Kidney epithelial cell (primary cell): ENCODE results near the gene NTM. TPM values are rescaled to one million over a fixed set of nuclear protein-coding genes. Genes with fewer than 3 reads are reported as not detected.

Experiments
- DNase-seq: peaks from one replicate; pipeline ENCODE4 v3.0.0-alpha.2; 2010; ENCODE audit warnings: low read depth
- H3K27me3 ChIP-seq: 2 replicates; pipeline ENCODE4 v1.6.0; 2011; ENCODE audit warnings: low read length; ENCODE audit not compliant: control insufficient read depth, insufficient read depth
- H3K36me3 ChIP-seq: 2 replicates; pipeline ENCODE4 v1.5.1; 2011; ENCODE audit warnings: low read length; ENCODE audit not compliant: control insufficient read depth, insufficient read depth
- H3K4me3 ChIP-seq: 2 replicates; pipeline ENCODE4 v1.5.1; 2011; ENCODE audit warnings: low read depth, mild to moderate bottlenecking, control low read depth, low read length
- CTCF ChIP-seq: IDR thresholded peaks from 2 replicates; pipeline ENCODE4 v1.5.1; 2011; ENCODE audit warnings: mild to moderate bottlenecking, moderate library complexity, low read length, control low read depth, inconsistent platforms; ENCODE audit not compliant: insufficient read depth, poor library complexity, severe bottlenecking
- total RNA-seq: library from RNA; depleted of rRNA; stranded (reverse); fragments of >200 nt; gene quantifications from 2 replicates; pipeline ENCODE4 v1.2.3, GENCODE V29; 2015

Gene NTM
- total RNA-seq, 1 donor from 2014 or later: 111 TPM

- Histone ChIP-seq H3K27me3 (no peaks in the 10 kb centered on the region), H3K36me3 (no peaks in the 10 kb centered on the region), H3K4me3 (no peak overlapping the region)
- DNase-seq: no peak
- TF ChIP-seq CTCF: no peak
Measured at GRCh38 chr11:131875611-131876010, 505.2 kb downstream of the NTM start.

DNA sequence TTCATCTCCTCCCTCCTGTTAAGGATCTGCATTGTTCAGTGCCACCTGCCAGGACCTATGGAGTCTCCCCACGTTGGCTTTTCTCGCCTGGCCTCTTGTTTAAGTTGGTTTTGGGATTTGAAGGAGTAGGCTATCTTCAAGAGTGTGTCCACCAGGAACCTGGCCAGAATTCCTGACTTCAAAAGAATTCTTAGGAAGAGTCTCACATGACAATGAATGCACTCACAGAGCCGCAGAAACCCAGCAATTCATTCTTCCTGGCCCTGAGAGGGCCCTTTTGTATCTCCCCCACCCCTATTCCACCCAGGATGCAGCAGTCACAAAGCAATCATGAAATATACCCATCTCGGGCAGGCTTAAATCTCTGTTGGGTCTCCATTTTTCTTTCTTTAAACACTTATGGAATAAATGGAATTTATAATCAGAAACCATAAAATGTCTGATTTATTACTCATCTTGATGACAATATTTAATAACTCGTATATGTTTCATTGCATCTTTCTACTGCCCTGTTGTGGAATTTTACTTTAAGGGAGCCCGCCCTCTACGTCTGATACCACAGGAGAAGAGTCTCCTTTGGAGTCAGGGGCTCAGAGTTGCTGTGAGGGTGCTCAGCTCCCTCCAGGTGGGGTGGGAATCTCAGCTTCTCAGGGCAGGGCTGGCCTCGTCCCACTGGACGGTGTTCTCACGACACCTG lies 507.0 kb downstream of the NTM start:
- Histone ChIP-seq H3K27me3 (no peaks in the 10 kb centered on the region), H3K4me3 (no peak overlapping the region), H3K36me3 (no peaks in the 10 kb centered on the region)
- TF ChIP-seq CTCF: no peak
- no peak for DNase-seq

DNA sequence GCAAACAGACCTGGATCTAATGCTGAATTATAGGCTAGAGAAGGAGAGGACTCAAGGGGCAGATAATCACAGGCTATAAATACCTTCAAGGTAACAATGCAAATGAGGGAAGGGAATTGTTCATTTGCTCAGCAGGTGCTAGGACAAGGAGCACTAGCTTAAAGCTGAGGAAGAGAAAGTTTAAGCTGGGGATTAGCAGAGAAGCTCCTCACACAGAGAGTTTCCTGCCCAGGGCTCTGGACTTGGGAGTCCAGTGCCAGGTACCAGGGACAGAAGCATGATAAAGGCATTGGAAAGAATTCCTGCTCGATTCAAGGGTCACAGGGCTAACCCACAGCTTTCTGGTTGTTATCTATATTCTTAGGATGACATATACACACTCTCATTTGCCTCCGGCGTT lies 509.9 kb downstream of the NTM start:
- H3K36me3 ChIP-seq: no peaks in the 10 kb centered on the region
- no peak overlapping the region for H3K4me3 ChIP-seq
- TF ChIP-seq CTCF: no peak
- H3K27me3 ChIP-seq: no peaks in the 10 kb centered on the region
- no peak for DNase-seq

- H3K36me3 ChIP-seq: no peaks in the 10 kb centered on the region
- no peak for DNase-seq
- no peak for TF ChIP-seq CTCF
Measured at GRCh38 chr11:131880976-131881375, 510.6 kb downstream of the NTM start.

GRCh38 chr11:131883332-131883731 lies 512.9 kb downstream of the NTM start:
- Histone ChIP-seq H3K36me3 (no peaks in the 10 kb centered on the region), H3K4me3 (no peak overlapping the region), H3K27me3 (no peaks in the 10 kb centered on the region)
- TF ChIP-seq CTCF: no peak
- DNase-seq: no peak

More at GRCh38 chr11:131880976-131881375, 510.6 kb downstream of the NTM start:
- no peak overlapping the region for H3K4me3 ChIP-seq
- no peaks in the 10 kb centered on the region for H3K27me3 ChIP-seq

DNA sequence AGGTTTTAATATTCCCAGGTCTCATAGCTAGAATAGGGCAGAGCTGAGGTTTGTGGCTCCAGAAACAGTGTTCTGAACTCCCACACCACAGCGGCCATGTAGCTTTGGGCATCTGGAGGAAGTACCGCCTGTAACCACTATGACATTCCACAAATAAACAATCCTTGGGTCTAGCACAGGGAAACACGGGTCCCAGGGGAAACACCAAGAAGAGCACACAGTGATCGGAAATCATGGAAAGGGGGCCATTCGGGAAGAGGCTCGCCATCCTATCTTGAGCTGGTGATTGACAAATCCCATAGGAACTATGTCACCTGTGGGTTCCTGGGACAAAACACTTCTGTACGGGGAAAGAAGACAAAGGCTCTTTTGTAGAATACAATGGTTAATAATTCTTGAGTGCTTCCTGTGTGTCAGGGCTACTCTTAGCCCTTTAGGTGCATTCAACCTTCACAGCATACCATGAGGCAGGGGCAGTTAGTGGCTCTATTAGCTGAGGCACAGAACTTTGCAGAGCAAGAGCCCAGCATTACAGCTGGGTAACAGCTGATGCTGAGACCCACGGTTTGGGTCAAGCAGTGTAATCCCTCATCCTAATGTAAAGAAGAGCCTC lies 514.2 kb downstream of the NTM start:
- peak; percentile 68 for DNase-seq
- no peak overlapping the region for H3K4me3 ChIP-seq
- H3K27me3 ChIP-seq: no peaks in the 10 kb centered on the region
- no peak for TF ChIP-seq CTCF
- no peaks in the 10 kb centered on the region for H3K36me3 ChIP-seq
